HK-2 (cell line): ENCODE measurements around the gene ZNF609.

Source experiments
- DNase-seq: peaks from one replicate; pipeline ENCODE4 v3.0.0-alpha.2; 2018; ENCODE audit not compliant: unreplicated experiment

ZNF609 gene

GRCh38 chr15:64460206-64460723 is at the start of gene ZNF609:
ZNF609 (plus strand) TSS chr15:64460578; CDS start chr15:64499420, 38,842 bp downstream.
- peak; percentile 93 for DNase-seq

- DNase-seq, result no peak
These were observed 48.2 kb upstream of the ZNF609 start for GRCh38 chr15:64412216-64412615.

- no peak for DNase-seq
These were observed 37.7 kb upstream of the ZNF609 start for GRCh38 chr15:64422697-64423096.

- no peak for DNase-seq
These were observed 36.4 kb upstream of the ZNF609 start for GRCh38 chr15:64423970-64424369.

- DNase-seq, result no peak
These were observed 35.2 kb upstream of the ZNF609 start for GRCh38 chr15:64425221-64425620.

- no peak for DNase-seq
These were observed 33.4 kb upstream of the ZNF609 start for GRCh38 chr15:64426845-64427465.

- DNase-seq, result no peak
These were observed 30.9 kb upstream of the ZNF609 start for GRCh38 chr15:64429448-64429847.

- DNase-seq, result no peak
These were observed 30.2 kb upstream of the ZNF609 start for GRCh38 chr15:64430000-64430735.

- no peak for DNase-seq
These were observed 22.4 kb upstream of the ZNF609 start for GRCh38 chr15:64437982-64438381.

GRCh38 chr15:64438653-64439447 is 21.5 kb upstream of the ZNF609 start:
- no peak for DNase-seq

GRCh38 chr15:64441852-64442251 is 18.5 kb upstream of the ZNF609 start:
- no peak for DNase-seq

GRCh38 chr15:64443016-64443415 is 17.4 kb upstream of the ZNF609 start:
- DNase-seq, result no peak

GRCh38 chr15:64443747-64444621 is 16.4 kb upstream of the ZNF609 start:
- DNase-seq, result no peak

GRCh38 chr15:64444836-64445235 is 15.5 kb upstream of the ZNF609 start:
- no peak for DNase-seq

- DNase-seq, result no peak
These were observed 12.7 kb upstream of the ZNF609 start for GRCh38 chr15:64447536-64448315.

- DNase-seq, result no peak
These were observed 7.2 kb upstream of the ZNF609 start for GRCh38 chr15:64452988-64453688.

- DNase-seq, result no peak
These were observed 6.7 kb upstream of the ZNF609 start for GRCh38 chr15:64453689-64454037.

- DNase-seq, result no peak
These were observed 6.1 kb upstream of the ZNF609 start for GRCh38 chr15:64454282-64454681.

GRCh38 chr15:64455961-64456371 is 4.4 kb upstream of the ZNF609 start:
- no peak for DNase-seq

- no peak for DNase-seq
These were observed 3.7 kb upstream of the ZNF609 start for GRCh38 chr15:64456634-64457108.
